OCI-LY1 (cell line): ENCODE results near the gene MAGI1.

Experiments used
- H2AFZ ChIP-seq: fragments of 200-600 bp; sonication (generic), shearing (Covaris generic); 2 replicates; pipeline ENCODE4 v1.6.0; 2014; ENCODE audit warnings: antibody characterized with exemption, mild to moderate bottlenecking, low read length
- H3F3A ChIP-seq: fragments of 200-600 bp; sonication (generic), shearing (Covaris generic); 2 replicates; pipeline ENCODE4 v1.6.0; 2014; ENCODE audit warnings: mild to moderate bottlenecking, antibody characterized with exemption, low read length, moderate library complexity; ENCODE audit not compliant: insufficient read depth
- H3K27ac ChIP-seq: fragments of 200-600 bp; sonication (generic); 2 replicates; pipeline ENCODE4 v1.5.1; 2014; ENCODE audit warnings: low read length, mixed run types, mild to moderate bottlenecking, low read depth; ENCODE audit not compliant: poor library complexity, severe bottlenecking
- H3K27me3 ChIP-seq: fragments of 200-600 bp; sonication (generic); 2 replicates; pipeline ENCODE4 v1.6.0; 2014; ENCODE audit warnings: antibody characterized with exemption, mild to moderate bottlenecking, low read length, moderate library complexity; ENCODE audit not compliant: insufficient read depth
- H3K36me3 ChIP-seq: fragments of 200-600 bp; sonication (generic); 2 replicates; pipeline ENCODE4 v1.6.1; 2014; ENCODE audit warnings: mild to moderate bottlenecking, antibody characterized with exemption, low read length, moderate library complexity, mixed read lengths; ENCODE audit not compliant: insufficient read depth
- H3K4me1 ChIP-seq: fragments of 200-600 bp; sonication (generic); 2 replicates; pipeline ENCODE4 v1.5.1; 2014; ENCODE audit warnings: mild to moderate bottlenecking, low read length, moderate library complexity; ENCODE audit not compliant: insufficient read depth, severe bottlenecking
- H3K4me2 ChIP-seq: fragments of 200-600 bp; sonication (generic), shearing (Covaris generic); 2 replicates; pipeline ENCODE4 v1.6.1; 2014; ENCODE audit warnings: low read length
- H3K4me3 ChIP-seq: fragments of 200-600 bp; sonication (generic); 2 replicates; pipeline ENCODE4 v1.5.1; 2014; ENCODE audit warnings: low read length, low read depth, mild to moderate bottlenecking, mixed read lengths; ENCODE audit not compliant: poor library complexity, severe bottlenecking
- H3K79me2 ChIP-seq: fragments of 200-600 bp; shearing (Covaris generic); 2 replicates; pipeline ENCODE4 v1.6.1; 2016; ENCODE audit warnings: mixed run types, low read length, mixed read lengths; ENCODE audit not compliant: insufficient read depth
- H3K9ac ChIP-seq: fragments of 200-600 bp; sonication (generic), shearing (Covaris generic); 2 replicates; pipeline ENCODE4 v1.6.1; 2014; ENCODE audit warnings: mild to moderate bottlenecking, low read length, mixed read lengths
- H3K9me2 ChIP-seq: fragments of 200-600 bp; sonication (generic), shearing (Covaris generic); 2 replicates; pipeline ENCODE4 v1.6.1; 2014; ENCODE audit warnings: low read depth, mild to moderate bottlenecking, low read length, mixed read lengths
- H3K9me3 ChIP-seq: fragments of 200-600 bp; shearing (Covaris generic); 2 replicates; pipeline ENCODE4 v1.6.1; 2014; ENCODE audit warnings: low read length, mixed read lengths
- H4K20me1 ChIP-seq: fragments of 200-600 bp; sonication (generic), shearing (Covaris generic); 2 replicates; pipeline ENCODE4 v1.6.0; 2016; ENCODE audit warnings: mild to moderate bottlenecking, low read length; ENCODE audit not compliant: insufficient read depth
- CTCF ChIP-seq: fragments of 200-600 bp; sonication (generic), shearing (Covaris generic); IDR thresholded peaks from 2 replicates; pipeline ENCODE4 v1.5.1; 2017; ENCODE audit warnings: mild to moderate bottlenecking, antibody characterized with exemption, low read length, moderate library complexity, mixed read lengths
- EZH2 ChIP-seq: fragments of 200-600 bp; sonication (generic), shearing (Covaris generic); IDR thresholded peaks from 2 replicates; pipeline ENCODE4 v1.8.0; 2017; ENCODE audit warnings: borderline replicate concordance, mixed run types, mild to moderate bottlenecking, antibody characterized with exemption, low read length, moderate library complexity, mixed read lengths

MAGI1 gene

GRCh38 chr3:65396078-65396477, 642.6 kb downstream of the MAGI1 start:
- Histone ChIP-seq H4K20me1 (no peaks in the 10 kb centered on the region), H3K9me3 (no peaks in the 10 kb centered on the region), H3F3A (no peaks in the 10 kb centered on the region), H3K4me3 (no peak overlapping the region), H3K4me2 (no peak overlapping the region), H3K4me1 (no peaks in the 10 kb centered on the region), H2AFZ (no peak overlapping the region), H3K27ac (no peak overlapping the region), H3K36me3 (no peaks in the 10 kb centered on the region), H3K79me2 (no peaks in the 10 kb centered on the region), H3K9ac (no peak overlapping the region), H3K27me3 (no peaks in the 10 kb centered on the region), H3K9me2 (no peaks in the 10 kb centered on the region)
- TF ChIP-seq CTCF = no peak
- TF ChIP-seq EZH2 = no peak

GRCh38 chr3:65391068-65391467, 647.6 kb downstream of the MAGI1 start:
- no peaks in the 10 kb centered on the region for H3K79me2 ChIP-seq
- H3K4me3 ChIP-seq = no peak overlapping the region
- no peaks in the 10 kb centered on the region for H3K27me3 ChIP-seq
- H3K4me1 ChIP-seq = no peaks in the 10 kb centered on the region
- no peaks in the 10 kb centered on the region for H3K9me3 ChIP-seq
- H3K9ac ChIP-seq = no peak overlapping the region
- H3F3A ChIP-seq = no peaks in the 10 kb centered on the region
- H2AFZ ChIP-seq = no peak overlapping the region
- TF ChIP-seq CTCF = no peak
- TF ChIP-seq EZH2 = no peak
- no peaks in the 10 kb centered on the region for H4K20me1 ChIP-seq
- H3K9me2 ChIP-seq = no peaks in the 10 kb centered on the region
- no peak overlapping the region for H3K4me2 ChIP-seq
- no peaks in the 10 kb centered on the region for H3K36me3 ChIP-seq
- no peak overlapping the region for H3K27ac ChIP-seq

GRCh38 chr3:65385805-65386204, 652.9 kb downstream of the MAGI1 start:
- H3K4me1 ChIP-seq = no peaks in the 10 kb centered on the region
- H4K20me1 ChIP-seq = no peaks in the 10 kb centered on the region
- H3K9me2 ChIP-seq = no peaks in the 10 kb centered on the region
- no peaks in the 10 kb centered on the region for H3K9me3 ChIP-seq
- H3F3A ChIP-seq = no peaks in the 10 kb centered on the region
- H3K9ac ChIP-seq = no peak overlapping the region
- no peak overlapping the region for H3K27ac ChIP-seq
- H3K4me2 ChIP-seq = no peak overlapping the region
- H3K4me3 ChIP-seq = no peak overlapping the region
- no peaks in the 10 kb centered on the region for H3K36me3 ChIP-seq
- no peaks in the 10 kb centered on the region for H3K79me2 ChIP-seq
- no peaks in the 10 kb centered on the region for H3K27me3 ChIP-seq
- H2AFZ ChIP-seq = no peak overlapping the region
- TF ChIP-seq CTCF (no peak), EZH2 (no peak)
